Cortex of kidney (tissue), 1 donor: Measurements from ENCODE around the gene APBA2.

Experiments used
- DNase-seq: peaks from one replicate; lab custom pipeline; 2025; lab: John Stamatoyannopoulos, UW

The APBA2 gene

GRCh38 chr15:29120593-29121368 is 235.0 kb downstream of the APBA2 start:
- DNase-seq = no peak

- DNase-seq = no peak
Measured at GRCh38 chr15:29121369-29121656, 235.5 kb downstream of the APBA2 start.

- DNase-seq = no peak
Measured at GRCh38 chr15:29121907-29122306, 236.1 kb downstream of the APBA2 start.

- DNase-seq = no peak
Measured at GRCh38 chr15:29122506-29122905, 236.7 kb downstream of the APBA2 start.

- no peak for DNase-seq
Measured at GRCh38 chr15:29123171-29123570, 237.4 kb downstream of the APBA2 start.

- no peak for DNase-seq
Measured at GRCh38 chr15:29123991-29124390, 238.2 kb downstream of the APBA2 start.

- DNase-seq = no peak
Measured at GRCh38 chr15:29124581-29125381, 239.0 kb downstream of the APBA2 start.

GRCh38 chr15:29125382-29126207 is 239.8 kb downstream of the APBA2 start:
- DNase-seq = no peak

GRCh38 chr15:29126208-29126536 is 240.4 kb downstream of the APBA2 start:
- no peak for DNase-seq

GRCh38 chr15:29126821-29127461 is 241.2 kb downstream of the APBA2 start:
- DNase-seq = no peak

GRCh38 chr15:29127506-29128430 is 242.0 kb downstream of the APBA2 start:
- DNase-seq = no peak

GRCh38 chr15:29128671-29129070 is 242.9 kb downstream of the APBA2 start:
- no peak for DNase-seq

- no peak for DNase-seq
Measured at GRCh38 chr15:29129221-29129620, 243.4 kb downstream of the APBA2 start.

GRCh38 chr15:29129926-29130325 is 244.2 kb downstream of the APBA2 start:
- DNase-seq = no peak

GRCh38 chr15:29130476-29130875 is 244.7 kb downstream of the APBA2 start:
- no peak for DNase-seq

GRCh38 chr15:29130951-29131839 is 245.4 kb downstream of the APBA2 start:
- DNase-seq = no peak

GRCh38 chr15:29131840-29132420 is 246.2 kb downstream of the APBA2 start:
- DNase-seq = no peak

GRCh38 chr15:29132735-29133181 is 247.0 kb downstream of the APBA2 start:
- DNase-seq = no peak

GRCh38 chr15:29133321-29133720 is 247.5 kb downstream of the APBA2 start:
- no peak for DNase-seq

GRCh38 chr15:29133791-29134190 is 248.0 kb downstream of the APBA2 start:
- DNase-seq = no peak
